DMS153 (cell line): ENCODE data around the gene ELP6.
"Not testable (repeated sequence)": the region's sequence is repeated elsewhere in the genome, so short reads cannot be mapped to it uniquely, and the experiment has no call there.

Source experiments
- DNase-seq: peaks from one replicate; lab custom pipeline; 2025; lab: John Stamatoyannopoulos, UW

ELP6 gene

DNA sequence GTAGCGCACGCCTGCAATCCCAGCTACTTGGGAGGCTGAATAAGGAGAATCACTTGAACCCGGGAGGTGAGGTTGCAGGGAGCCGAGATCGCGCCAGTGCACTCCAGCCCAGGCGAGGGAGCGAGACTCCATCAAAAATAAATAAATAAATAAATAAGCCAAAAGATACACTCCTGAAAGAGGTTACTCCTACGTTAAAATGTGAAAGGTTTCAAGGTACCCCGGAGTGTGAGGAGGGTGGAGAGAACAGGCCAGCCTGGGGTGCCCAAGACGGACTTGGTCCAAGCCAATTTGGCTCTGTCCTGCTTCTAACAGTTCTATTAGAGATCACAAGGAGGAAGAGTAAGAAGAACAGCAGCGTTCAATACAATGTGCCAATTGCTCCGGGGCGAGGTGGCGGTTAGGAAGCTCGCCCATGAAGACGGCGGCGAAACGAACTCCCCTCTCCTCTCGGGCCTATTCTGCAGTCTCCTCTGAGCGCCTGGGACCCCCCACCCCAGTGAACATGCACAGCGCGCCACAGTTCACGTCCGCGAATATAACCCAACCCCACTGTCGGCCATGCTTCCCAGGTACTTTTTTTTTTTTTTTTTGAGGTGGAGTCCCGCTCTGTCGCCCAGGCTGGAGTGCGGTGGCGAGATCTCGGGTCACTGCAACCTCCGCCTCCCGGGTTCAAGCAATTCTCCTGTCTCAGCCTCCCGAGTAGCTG, 942 bp downstream of the ELP6 start:
- DNase-seq, result no peak

DNA sequence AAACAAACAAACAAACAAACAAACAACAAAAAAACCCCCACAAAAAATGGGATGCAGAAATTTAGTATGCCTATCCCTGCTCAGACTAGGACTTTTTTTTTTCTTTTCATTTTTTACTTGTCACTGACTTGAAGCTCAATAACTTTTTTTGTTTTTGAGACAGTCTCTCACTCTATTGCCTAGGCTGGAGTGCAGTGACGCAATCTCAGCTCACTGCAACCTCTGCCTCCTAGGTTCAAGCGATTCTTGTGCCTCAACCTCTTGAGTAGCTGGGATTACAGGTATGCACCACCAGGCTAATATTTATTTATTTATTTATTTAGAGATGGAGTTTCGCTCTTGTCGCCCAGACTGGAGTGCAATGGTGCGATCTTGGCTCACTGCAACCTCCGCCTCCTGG, 8.2 kb downstream of the ELP6 start:
- DNase-seq, result not testable (repeated sequence)

DNA sequence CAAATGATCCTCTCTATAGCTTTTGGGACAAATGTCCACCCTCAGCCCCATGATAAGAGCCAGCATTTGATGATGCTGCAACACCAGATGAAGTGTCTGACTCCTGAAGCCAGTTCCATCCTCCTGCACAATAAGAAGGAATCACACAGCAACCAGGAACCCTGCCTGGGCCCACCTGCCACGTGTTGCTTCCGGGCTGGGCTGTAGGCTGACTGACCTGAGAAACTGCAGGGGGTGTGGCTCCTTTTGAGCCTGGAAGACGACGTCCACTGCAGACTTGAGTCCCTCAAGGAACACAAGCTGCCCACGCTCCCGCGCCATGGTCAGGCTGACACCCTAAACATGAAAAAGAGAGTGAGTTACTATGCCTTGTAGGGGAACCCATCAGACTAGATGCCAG, 9.4 kb downstream of the ELP6 start:
- no peak for DNase-seq

DNA sequence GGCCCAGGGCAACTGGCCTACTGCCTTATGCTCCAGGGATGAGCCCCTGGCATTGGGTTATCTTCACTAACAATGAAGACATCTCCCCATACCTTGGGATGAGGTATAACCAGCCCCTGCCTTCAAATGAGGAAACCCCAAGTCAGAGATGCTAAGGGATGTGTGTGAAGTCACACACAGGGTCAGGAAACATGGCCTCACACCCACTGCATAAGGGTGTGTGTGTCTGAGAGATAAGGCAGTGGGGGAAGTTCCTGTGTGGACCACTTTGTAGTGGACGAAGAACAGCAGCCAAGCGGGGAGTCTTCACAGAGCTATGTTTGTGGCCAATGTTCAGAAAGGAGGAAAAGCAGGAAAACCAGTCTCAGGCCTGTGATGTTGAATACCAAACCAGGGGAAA, 10.5 kb downstream of the ELP6 start:
- no peak for DNase-seq

DNA sequence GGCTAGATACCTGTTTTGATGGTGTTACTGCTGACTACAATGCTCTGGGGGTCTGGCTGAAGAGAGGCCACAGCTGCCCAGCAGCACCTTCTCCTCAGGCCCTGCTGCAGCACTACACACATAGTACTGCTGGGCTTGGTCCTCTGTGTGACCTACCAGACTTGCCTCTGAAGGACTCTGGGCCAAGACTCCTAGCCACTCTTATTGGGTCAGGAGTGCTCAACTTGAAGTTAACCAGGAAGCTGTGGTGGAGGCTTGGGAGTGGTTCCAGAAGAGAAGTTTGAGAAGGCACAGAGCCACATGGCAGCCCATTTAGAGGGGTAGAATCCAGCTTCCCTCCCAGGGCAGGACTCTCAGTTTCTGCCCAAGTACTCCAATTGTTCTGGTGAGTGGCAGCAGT, 16.6 kb downstream of the ELP6 start:
- DNase-seq, result no peak

DNA sequence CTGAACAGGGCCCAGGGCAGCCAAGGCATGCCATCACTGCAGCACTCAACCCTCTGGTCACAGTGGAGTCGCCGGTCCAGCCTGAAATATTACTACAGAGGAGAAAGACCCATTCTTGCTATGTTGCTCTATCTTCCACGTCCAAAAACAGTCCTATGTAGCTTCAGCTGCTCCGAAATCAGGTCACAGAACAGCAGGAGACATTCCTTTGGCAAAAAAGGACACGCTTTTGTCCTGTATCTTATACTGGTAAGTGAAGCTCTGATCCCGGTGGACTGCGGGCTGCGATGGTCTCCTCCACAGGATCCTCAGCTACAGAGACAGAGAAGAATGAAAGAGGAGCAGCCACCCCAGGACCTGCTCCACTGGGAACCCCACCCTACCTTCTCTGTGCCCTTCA, 17.6 kb downstream of the ELP6 start:
- no peak for DNase-seq

DNA sequence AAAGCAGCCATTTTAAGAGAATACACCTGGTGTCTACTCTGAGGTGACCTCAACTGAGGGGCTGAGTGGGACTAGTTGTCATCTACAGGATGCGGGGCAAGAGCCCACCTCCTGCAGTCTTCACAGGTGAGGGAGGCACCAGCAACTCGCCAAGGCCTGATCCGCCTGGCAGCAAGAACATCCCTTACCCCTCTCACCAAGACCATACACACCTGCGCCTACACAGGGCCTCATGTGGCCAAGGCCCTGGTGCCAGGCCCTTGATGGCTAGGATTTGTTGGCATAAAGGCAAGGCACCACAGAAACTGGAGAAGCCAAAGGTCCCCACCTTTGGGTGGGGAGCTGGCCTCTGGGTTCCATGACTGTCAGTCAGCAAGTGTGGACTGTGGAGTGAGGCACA, 18.4 kb downstream of the ELP6 start:
- DNase-seq, result no peak

DNA sequence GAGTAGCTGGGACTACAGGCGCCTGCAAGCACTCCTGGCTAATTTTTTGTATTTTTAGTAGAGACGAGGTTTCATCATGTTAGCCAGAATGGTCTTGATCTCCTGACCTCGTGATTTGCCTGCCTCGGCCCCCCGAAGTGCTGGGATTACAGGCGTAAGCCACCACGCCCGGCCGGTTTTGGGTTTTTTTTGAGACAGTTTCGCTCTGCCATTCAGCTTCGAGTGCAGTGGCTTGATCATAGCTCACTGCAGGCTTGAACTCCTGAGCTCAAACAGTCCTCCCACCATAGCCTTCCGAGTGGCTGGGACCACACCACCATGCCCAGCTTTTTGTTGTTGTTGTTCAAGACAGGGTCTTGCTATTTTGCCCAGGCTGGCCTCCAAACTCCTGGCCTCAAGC, 21.7 kb downstream of the ELP6 start:
- DNase-seq, result no peak

DNA sequence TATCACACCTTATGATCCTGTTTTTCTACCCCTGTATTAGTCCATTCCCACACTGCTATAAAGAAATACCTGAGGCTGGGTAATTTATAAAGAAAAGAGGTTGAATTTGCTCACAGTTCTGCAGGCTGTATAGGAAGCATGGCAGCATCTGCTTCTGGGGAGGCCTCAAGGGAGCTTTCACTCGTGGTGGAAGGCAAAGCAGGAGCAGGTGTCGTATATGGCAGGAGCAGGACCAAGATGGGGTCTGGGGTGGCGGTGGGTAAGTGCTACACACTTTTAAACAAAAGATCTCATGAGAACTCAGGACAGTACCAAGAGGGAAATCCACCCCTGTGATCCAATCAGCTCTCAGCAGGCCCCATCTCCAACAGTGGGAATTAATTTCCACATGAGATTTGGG, 22.3 kb downstream of the ELP6 start:
- DNase-seq, result no peak

DNA sequence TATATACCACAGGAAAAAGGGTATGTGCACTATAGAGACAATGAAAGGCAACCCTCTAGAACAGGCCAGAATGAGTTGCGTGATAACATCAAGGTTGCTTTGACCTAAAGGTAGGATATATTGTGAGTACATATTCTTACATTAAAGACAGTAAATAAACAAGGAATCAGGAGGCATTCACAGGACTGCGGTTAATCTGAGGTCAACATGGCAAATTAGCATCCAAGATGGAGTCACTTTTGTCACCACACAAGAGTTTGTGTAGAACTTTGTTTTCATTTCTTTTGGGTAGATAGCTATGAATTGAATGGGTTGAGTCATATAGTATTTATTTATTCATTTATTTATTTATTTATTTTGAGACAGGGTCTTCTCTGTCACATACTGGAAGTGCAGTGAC, 26.2 kb downstream of the ELP6 start:
- DNase-seq, result no peak

DNA sequence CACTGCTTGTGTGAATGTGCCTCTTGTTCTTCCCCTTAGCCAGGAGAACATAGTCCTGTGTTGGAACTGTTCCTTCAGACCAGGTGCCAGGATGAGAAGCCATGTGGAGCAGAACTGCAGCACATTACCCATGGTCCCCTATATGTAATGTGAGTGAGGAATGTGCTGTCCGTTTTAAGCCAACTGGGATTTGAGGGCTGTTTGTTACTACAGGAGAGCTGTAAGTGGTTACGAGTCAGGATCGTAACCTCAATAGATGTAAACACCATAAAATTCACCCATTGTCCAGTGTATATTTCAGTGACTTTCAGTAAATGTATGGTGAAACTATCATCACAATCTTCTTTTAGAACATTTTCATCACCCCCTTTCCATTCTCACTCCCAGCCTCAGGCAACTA, 27.7 kb downstream of the ELP6 start:
- DNase-seq, result no peak

DNA sequence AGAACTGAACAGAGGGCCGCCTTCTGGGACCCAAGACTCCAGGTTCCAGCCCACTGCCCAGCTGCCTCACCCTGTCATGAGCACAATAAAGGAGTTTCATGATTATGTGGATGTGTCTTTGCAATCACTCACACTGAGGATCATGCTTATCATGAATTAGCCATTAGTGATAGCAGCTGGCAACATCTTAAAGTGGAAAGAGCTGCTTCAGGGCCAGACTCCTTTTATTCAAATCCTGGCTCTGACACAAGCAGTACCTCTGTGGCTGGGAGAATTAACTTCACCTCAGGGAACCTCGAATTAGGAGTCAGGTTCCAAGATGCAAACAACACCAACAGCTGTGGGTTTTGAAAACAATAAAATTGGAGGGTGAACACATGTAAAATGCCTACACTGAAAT, 31.1 kb downstream of the ELP6 start:
- no peak for DNase-seq

DNA sequence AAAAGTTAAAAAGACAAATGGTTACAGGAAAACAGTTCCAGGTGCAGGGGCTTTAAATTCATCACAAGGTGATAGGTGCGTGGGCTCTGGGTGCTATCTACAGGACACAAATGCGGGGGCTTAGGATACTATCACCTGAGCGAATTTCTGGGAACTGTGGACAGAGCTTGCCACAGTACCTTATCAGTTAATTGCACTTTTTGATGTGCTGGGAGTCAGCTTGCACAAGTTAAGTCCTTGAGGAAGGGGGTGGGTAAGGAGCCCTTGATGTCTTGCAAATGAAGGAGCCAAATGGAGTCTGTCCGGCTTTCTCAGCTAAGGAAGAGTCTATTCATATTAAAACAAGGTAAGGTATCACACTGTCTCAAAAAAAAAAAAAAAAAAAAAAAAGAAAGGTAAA, 31.7 kb downstream of the ELP6 start:
- not testable (repeated sequence) for DNase-seq

DNA sequence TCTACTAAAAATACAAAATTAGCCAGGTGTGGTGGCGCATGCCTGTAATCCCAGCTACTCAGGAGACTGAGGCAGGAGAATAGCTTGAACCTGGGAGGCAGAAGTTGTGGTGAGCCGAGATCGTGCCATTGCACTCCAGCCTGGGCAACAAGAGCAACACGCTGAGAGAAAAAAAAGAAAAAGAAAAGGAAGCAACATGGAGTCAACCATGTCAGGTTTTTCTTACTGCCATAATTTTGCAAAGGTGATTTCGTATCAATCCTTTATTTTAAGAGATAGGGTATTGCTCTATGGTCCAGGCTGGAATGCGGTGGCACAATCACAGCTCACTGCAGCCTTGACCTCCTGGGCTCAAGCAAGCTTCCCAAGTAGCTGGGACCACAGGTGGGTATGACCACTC, 33.2 kb downstream of the ELP6 start:
- not testable (repeated sequence) for DNase-seq

DNA sequence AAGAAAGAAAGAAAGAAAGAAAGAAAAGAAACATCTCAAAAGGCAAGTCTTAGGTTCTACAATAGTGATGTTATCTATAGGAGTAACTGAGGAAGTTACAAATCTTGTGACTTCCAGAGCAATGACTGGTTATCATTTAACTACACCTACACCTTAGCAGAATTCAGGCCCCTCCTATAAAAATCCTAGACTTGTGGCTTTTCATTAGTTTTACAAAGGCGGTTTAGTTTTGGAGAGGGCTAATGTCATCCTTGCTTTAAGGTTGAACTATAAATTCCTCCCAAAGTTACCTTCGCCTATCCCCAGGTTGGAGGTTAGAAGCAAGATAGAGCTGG, 33.7 kb downstream of the ELP6 start:
- DNase-seq, result no peak

DNA sequence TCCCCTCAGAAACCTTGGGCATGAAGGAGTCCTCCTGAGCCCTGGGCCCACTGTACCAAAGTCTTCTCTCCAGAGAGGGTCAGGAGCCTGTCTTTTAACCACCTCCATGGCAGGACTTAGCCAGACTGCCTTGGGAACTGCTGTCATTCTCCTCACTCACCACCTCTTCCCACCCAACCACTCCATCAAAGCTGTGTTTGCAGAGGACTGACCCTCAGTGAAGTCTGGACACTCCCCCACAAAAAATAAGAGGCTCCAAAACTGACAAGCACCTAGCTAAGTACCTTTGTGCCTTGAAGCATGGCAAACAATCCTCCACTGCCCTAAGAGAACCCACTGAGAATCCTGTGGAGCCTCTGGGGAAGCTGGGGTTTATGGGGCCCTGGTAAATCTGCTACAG, 35.5 kb downstream of the ELP6 start:
- no peak for DNase-seq

DNA sequence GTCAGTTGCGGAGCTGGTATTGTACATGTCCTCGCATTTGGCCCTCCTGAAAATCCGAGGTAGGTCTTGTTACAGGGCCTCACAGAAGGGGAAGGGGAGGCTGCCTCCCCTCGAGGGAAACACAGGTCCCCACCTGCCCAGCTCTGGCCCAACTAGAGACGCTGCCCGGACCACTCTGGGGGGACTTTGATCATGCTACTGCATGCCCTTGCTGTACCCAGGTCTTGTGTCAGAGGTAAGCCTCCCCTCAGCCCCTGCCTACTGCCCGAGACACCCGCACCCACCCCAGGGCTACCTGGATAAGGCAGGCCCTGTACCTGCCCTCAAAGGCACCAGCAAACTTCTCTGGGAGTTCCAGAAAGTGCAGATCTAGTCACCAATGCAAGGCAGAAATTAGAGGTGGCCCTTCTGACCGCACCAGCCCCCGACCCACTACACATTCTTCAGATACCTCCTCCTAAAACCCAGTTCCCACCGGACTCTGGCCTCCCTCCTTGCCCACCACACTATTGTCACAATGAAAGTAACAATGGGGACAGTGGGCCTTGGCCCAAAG, 36.8 kb downstream of the ELP6 start:
- DNase-seq, result no peak

DNA sequence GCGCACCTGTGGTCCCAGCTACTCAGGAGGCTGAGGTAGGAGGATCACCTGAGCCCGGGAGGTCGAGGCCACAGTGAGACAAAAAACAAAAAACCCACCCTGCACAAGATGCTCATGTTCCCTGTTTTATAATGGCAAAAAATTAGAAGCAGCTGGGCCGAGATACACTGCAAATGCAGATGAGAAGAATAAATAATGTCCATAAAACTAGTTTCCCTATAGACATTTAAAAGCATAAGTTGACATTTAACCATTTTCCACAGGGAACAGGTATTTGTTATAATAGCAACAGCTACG, 37.2 kb downstream of the ELP6 start:
- no peak for DNase-seq

DNA sequence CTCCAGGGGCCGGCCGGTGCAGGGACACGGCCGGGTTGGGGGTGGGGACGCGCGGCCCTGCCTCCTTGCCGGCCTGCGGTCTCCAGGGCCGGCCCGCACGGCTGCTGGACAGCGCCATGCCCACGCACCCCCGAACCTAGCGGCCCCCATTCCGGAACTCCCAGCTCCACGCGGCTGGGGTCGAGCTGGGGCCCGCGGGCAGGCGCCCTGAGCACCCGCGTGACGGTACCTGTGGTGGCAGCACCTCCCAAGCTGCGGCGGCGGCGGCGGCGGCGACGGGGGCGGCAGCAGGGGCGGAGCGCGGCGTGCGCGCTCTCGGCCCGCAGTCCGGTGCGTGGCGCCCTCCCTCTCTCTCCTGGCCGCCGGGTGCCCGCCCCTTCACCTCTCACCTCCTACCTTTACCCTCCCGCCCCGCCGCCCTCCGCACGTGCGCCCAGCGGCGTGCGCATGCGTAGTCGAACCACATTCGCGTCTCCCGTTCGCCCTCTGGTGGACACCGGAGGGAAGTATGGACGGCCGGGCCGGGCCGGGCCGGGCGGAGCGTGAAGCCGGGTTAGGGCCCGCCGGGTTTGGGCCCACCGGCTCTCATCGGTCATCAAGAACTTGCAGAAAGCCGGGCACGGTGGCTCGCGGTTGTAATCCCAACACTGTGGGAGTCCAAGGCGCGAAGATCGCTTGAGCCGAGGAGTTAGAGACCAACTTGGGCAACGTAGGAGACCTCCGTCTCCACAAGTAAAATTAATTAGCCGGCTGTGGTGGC, 37.8 kb downstream of the ELP6 start, which contains the start of gene SCAP:
SCAP (minus strand) TSS at position 372 of the 760 bp plus-strand sequence. CDS start 32,948 bp downstream, outside the sequence.
- peak; percentile 35 for DNase-seq

DNA sequence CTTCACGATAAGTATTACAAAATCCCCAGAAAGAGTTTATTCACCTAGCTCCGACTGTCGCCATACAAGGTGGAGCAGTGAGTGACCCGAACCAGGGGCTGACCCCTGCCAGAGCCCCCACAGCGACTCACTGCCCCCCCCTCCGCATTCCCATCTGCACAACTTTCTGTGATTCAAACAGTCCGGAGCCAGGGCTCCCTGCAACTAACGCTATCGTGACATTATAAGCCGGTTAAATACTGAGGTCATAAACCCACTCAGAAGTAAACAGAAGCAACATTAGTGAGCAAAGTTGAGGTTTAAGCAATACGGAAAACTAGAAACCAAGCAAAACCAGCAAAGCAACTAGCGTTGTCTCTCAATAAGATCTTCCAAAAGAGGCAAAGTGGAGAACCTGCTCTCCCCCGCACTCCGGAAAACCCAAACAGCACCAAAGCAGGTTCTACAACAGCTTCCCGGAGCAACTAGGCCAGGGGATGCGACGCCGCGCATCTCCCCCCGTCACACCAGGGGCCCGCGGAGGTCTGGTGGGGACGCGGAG, 38.4 kb downstream of the ELP6 start:
- DNase-seq, result no peak

DNA sequence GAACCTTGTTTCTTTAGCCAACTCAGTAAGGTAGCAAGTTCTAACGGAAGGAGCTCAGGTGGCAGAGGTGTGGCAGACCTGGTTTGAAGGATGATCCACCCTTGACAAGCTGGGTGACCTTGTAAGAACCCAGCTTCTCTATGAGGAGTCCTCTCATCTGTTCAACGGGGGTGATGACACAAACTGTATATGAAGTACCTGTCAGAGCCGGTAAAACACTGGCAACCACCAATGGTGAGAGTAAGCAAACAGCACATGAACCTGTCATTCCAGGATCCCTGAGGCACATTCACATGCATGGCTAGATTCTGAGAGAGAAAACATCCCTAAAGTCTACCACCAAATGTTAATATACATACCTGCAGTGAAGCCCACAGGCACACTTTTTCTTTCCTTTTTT, 40.1 kb downstream of the ELP6 start:
- no peak for DNase-seq

DNA sequence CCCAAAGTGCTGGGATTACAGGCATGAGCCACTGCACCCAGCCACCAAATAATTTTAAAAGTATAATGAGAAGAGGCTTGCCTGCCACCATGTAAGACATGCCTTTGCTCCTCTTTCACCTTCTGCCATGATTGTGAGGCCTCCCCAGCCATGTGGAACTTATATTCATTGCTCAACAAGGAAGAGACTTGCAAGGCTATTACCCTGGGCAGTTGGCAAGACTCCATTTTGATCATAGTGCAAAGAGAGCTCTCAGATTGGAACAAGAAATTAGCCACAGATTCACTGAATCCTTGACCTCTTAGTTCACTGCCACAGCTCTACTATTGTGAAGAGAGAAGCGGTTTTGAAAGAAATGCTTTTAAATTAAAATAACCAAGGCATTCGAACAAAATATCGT, 43.9 kb downstream of the ELP6 start:
- no peak for DNase-seq

DNA sequence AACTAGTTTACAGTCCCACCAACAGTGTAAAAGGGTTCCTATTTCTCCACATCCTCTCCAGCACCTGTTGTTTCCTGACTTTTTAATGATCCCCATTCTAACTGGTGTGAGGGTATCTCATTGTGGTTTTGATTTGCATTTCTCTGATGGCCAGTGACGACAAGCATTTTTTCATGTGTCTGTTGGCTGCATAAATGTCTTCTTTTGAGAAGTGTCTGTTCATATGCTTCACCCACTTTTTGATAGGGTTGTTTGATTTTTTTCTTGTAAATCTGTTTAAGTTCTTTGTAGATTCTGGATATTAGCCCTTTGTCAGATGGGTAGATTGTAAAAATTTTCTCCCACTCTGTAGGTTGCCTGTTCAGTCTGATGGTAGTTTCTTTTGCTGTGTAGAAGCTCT, 45.2 kb downstream of the ELP6 start:
- not testable (repeated sequence) for DNase-seq

DNA sequence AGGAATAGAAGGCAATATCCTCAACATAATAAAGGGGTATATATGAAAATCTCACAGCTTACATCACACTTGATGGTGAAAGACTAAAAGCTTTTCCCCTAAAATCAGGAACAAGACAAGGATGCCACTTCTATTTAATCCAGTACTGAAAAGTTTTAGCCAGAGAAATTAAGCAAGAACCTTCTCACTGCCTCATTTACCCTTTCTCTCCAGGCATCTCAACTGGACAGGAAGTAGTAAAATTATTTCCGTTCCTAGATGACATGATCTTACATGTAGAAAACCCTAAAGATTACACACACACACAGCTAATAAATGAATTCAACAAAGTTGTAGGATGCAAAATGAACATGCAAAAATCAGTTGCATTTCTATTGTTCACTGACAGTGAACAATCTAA, 48.9 kb downstream of the ELP6 start:
- no peak for DNase-seq
